ACC112 (cell line): ENCODE data around the gene CARMIL3.
"Not testable (repeated sequence)": the region's sequence is repeated elsewhere in the genome, so short reads cannot be mapped to it uniquely, and the experiment has no call there.

Source experiments
- H2AFZ ChIP-seq: fragments of 200-600 bp; sonication (generic); one replicate; pipeline ENCODE4 v1.6.0; 2017; ENCODE audit warnings: antibody characterized with exemption, low read length; ENCODE audit not compliant: unreplicated experiment
- H3K27ac ChIP-seq: fragments of 200-600 bp; sonication (generic); 2 replicates; pipeline ENCODE4 v1.5.1; 2014; ENCODE audit warnings: low read depth, mild to moderate bottlenecking, antibody characterized with exemption, low read length, moderate library complexity
- H3K27me3 ChIP-seq: fragments of 200-600 bp; sonication (generic); 2 replicates; pipeline ENCODE4 v1.6.1; 2014; ENCODE audit warnings: mild to moderate bottlenecking, antibody characterized with exemption, low read length, moderate library complexity, mixed read lengths; ENCODE audit not compliant: insufficient read depth
- H3K36me3 ChIP-seq: fragments of 200-600 bp; sonication (generic); 2 replicates; pipeline ENCODE4 v1.6.1; 2016; ENCODE audit warnings: mild to moderate bottlenecking, antibody characterized with exemption, low read length, moderate library complexity, mixed read lengths; ENCODE audit not compliant: insufficient read depth
- H3K4me1 ChIP-seq: fragments of 200-600 bp; sonication (generic); one replicate; pipeline ENCODE4 v1.6.1; 2016; ENCODE audit warnings: low read length, mixed read lengths; ENCODE audit not compliant: insufficient read depth, unreplicated experiment, control insufficient read depth
- H3K4me3 ChIP-seq: fragments of 200-600 bp; sonication (generic); 2 replicates; pipeline ENCODE4 v1.5.1; 2014; ENCODE audit warnings: mild to moderate bottlenecking, low read depth, low read length
- H3K79me2 ChIP-seq: fragments of 200-600 bp; sonication (generic); one replicate; pipeline ENCODE4 v1.6.0; 2016; ENCODE audit warnings: low read length; ENCODE audit not compliant: control insufficient read depth, unreplicated experiment, insufficient read depth

The CARMIL3 gene

GRCh38 chr14:24040692-24041091, 11.1 kb upstream of the CARMIL3 start:
- H3K4me1 ChIP-seq = no peaks in the 10 kb centered on the region
- no peaks in the 10 kb centered on the region for H3K36me3 ChIP-seq
- no peak overlapping the region for H3K4me3 ChIP-seq
- peaks cover 11% of the 10 kb centered on the region; the same call in 1 of the 2 replicates for H3K27me3 ChIP-seq
- H2AFZ ChIP-seq = no peak overlapping the region
- H3K27ac ChIP-seq = no peak overlapping the region
- no peaks in the 10 kb centered on the region for H3K79me2 ChIP-seq

- Histone ChIP-seq H3K36me3 (no peaks in the 10 kb centered on the region), H3K4me3 (no peak overlapping the region), H3K27ac (no peak overlapping the region), H3K4me1 (no peaks in the 10 kb centered on the region), H3K27me3 (peaks cover 26% of the 10 kb centered on the region), H2AFZ (no peak overlapping the region), H3K79me2 (no peaks in the 10 kb centered on the region)
Observed at GRCh38 chr14:24042746-24043145, 9.1 kb upstream of the CARMIL3 start.

DNA sequence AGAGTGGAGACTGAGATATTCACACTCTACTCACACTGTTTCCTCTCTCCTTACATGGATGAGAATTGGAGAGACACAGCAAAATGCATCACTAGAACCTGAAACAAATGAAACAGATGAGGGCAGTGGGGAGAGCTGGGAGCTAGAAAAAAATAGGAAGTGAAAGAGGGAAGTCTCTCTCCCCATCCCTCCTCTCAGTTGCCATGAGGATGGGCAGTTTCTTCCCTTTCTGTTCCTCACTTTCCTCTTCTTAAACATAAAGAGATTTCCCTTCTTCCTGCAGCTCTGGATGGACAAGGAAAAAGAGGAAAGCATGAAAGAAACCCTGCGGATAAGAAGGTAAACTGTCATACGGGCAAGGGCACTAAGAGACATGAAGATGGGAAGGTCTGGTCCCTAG, 2.8 kb upstream of the CARMIL3 start:
- not testable (repeated sequence) for H3K4me1 ChIP-seq, H3K4me3 ChIP-seq, H3K27ac ChIP-seq, H3K36me3 ChIP-seq, H3K79me2 ChIP-seq, H2AFZ ChIP-seq
- peaks cover 76% of the 10 kb centered on the region for H3K27me3 ChIP-seq

GRCh38 chr14:24050753-24051152, 1.1 kb upstream of the CARMIL3 start:
- not testable (repeated sequence) for H3K4me1 ChIP-seq, H3K4me3 ChIP-seq, H3K36me3 ChIP-seq, H3K79me2 ChIP-seq, H2AFZ ChIP-seq, H3K27ac ChIP-seq
- H3K27me3 ChIP-seq = peaks cover 83% of the 10 kb centered on the region

- H3K4me1 ChIP-seq = peaks cover 8% of the 10 kb centered on the region
- H3K79me2 ChIP-seq = no peaks in the 10 kb centered on the region
- H3K27ac ChIP-seq = no peak overlapping the region
- H2AFZ ChIP-seq = peak overlapping the region; percentile 92
- H3K27me3 ChIP-seq = peaks cover 85% of the 10 kb centered on the region
- peak overlapping the region; percentile 83 for H3K4me3 ChIP-seq
- no peaks in the 10 kb centered on the region for H3K36me3 ChIP-seq
Observed at GRCh38 chr14:24051176-24051788, 527 bp upstream of the CARMIL3 start.

- no peaks in the 10 kb centered on the region for H3K36me3 ChIP-seq
- no peaks in the 10 kb centered on the region for H3K79me2 ChIP-seq
- H3K27ac ChIP-seq = no peak overlapping the region
- no peak overlapping the region for H2AFZ ChIP-seq
- H3K4me3 ChIP-seq = peak overlapping the region; percentile 83
- H3K27me3 ChIP-seq = peaks cover 71% of the 10 kb centered on the region
- H3K4me1 ChIP-seq = peaks cover 8% of the 10 kb centered on the region
Observed at GRCh38 chr14:24052656-24053547, 1.1 kb downstream of the CARMIL3 start.

DNA sequence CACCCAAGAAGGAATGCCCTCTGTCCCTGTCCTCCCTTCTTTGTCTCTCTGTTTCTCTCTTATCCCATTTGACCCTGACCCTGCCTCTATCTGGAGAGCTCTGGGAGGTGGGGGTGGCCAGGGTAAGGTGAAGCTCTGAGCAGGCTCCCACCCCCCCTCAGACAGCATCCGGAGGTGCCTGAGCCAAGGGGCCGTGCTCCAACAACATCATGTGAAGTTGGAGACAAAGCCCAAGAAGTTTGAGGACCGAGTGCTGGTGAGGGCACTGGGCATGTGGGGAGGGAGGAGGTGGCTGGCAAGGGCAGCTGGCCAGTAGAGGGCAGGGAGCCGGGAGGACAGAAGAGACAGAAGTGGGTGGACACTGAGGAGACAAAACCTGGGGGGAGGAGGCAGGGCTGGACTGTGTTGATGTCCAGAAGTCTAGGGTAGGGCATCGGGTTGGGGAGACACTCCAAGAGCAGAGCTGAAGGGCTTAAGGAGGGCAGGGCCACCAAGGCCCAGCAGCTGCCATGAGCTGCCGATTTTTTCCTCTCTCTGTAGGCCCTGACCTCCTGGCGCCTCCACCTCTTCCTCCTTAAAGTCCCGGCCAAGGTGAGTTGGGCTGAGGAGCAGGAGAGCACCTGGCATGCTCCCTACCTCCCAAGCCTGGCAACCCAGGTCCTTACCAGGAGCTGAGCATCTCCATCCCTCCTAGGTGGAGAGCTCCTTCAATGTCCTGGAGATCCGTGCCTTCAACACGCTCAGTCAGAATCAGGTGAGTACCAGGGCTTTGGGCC, 1.9 kb downstream of the CARMIL3 start:
- Histone ChIP-seq H3K4me1 (peaks cover 8% of the 10 kb centered on the region), H3K79me2 (no peaks in the 10 kb centered on the region), H2AFZ (no peak overlapping the region), H3K36me3 (no peaks in the 10 kb centered on the region), H3K27ac (no peak overlapping the region), H3K27me3 (peaks cover 64% of the 10 kb centered on the region), H3K4me3 (no peak overlapping the region)

GRCh38 chr14:24054324-24054641, 2.5 kb downstream of the CARMIL3 start:
- Histone ChIP-seq H3K27ac (no peak overlapping the region), H3K4me1 (peaks cover 8% of the 10 kb centered on the region), H3K27me3 (peaks cover 62% of the 10 kb centered on the region), H3K4me3 (no peak overlapping the region), H3K79me2 (no peaks in the 10 kb centered on the region), H2AFZ (no peak overlapping the region), H3K36me3 (no peaks in the 10 kb centered on the region)

DNA sequence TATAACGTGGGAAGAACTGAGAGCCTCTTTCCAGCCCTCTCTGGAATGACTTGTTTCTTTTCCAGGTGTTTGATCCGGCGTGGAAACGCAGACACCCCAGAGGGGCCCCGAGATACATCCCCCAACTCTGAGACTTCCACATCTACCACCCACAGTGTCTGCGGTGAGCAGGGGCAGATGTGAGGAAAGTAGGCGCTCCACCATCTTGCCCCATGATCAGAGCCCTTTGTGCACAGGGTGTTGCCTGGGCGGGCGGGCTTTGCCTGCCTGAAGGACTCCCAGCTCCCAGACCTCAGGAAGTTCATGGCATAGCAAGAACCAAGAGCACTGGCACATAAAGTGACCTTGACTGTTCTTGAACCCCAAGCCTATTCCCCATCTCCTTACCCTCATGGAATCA, 2.8 kb downstream of the CARMIL3 start:
- H3K27ac ChIP-seq = no peak overlapping the region
- H3K4me3 ChIP-seq = no peak overlapping the region
- peaks cover 8% of the 10 kb centered on the region for H3K4me1 ChIP-seq
- no peaks in the 10 kb centered on the region for H3K36me3 ChIP-seq
- H3K27me3 ChIP-seq = peaks cover 62% of the 10 kb centered on the region
- H2AFZ ChIP-seq = no peak overlapping the region
- no peaks in the 10 kb centered on the region for H3K79me2 ChIP-seq

DNA sequence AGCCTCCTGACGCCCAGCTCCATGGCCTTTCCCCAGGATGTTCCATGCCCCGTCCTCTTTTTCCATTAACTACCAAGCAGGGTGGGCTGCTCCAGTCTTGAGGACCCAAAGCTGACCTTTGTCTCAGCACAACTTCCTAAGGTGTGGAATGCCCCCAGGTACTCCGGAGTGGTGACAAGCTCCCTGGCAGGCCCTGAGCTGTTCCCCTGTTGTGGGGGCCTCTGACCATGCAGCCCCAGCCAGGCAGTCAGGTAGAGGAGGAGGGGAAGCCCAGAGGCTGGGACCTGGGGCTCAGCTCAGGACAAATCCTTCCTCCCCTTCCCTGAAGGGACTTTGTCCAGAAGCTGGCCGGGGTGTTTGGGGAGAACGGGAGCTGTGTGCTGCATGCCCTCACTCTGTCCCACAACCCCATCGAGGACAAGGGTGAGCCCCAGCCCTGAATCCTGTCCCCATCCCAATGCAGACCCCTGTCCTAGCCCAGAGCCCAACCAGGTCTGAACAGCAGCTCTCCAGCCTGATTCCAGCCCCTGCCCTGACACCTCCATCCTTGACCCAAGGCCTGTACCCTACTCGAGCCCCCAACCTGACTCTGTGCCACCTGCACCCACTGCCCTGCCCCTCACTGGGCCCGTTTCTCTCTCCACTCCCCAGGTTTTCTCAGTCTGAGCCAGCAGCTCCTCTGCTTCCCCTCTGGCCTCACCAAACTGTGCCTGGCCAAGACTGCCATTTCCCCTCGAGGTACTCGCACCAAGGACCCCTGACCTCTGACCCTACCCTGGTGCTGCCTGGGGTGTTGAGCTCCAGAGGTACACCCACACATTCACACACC, 4.4 kb downstream of the CARMIL3 start:
- H2AFZ ChIP-seq = no peak overlapping the region
- no peak overlapping the region for H3K27ac ChIP-seq

More for the DNA sequence above, 4.4 kb downstream of the CARMIL3 start:
- H3K4me3 ChIP-seq = no peak overlapping the region
- peaks cover 49% of the 10 kb centered on the region for H3K27me3 ChIP-seq
- no peaks in the 10 kb centered on the region for H3K36me3 ChIP-seq
- peaks cover 8% of the 10 kb centered on the region for H3K4me1 ChIP-seq
- no peaks in the 10 kb centered on the region for H3K79me2 ChIP-seq
